ENCODE measurements around the gene ANO2. TPM values are rescaled to one million over a fixed set of nuclear protein-coding genes. Genes with fewer than 3 reads are reported as not detected.

The ANO2 gene
- total RNA-seq, 2 experiments from 2014 or later, result not detected

GRCh38 chr12:5588591-5588990 is 356.5 kb downstream of the ANO2 start:
- no peak overlapping the region for H3K27ac Mint-ChIP-seq
- CTCF ChIA-PET, result no interaction called here
- POLR2A ChIA-PET, result no interaction called here
- no peaks in the 10 kb centered on the region for H3K27me3 Mint-ChIP-seq
- H3K4me3 Mint-ChIP-seq, result no peak overlapping the region
- DNase-seq, result no peak
- no peaks in the 10 kb centered on the region for H3K4me1 Mint-ChIP-seq (ENCODE audit: low read depth)
- no peaks in the 10 kb centered on the region for H3K9me3 Mint-ChIP-seq
- intact Hi-C loops (cut with micrococcal nuclease), result no loop called here
- H3K36me3 Mint-ChIP-seq, result no peaks in the 10 kb centered on the region

- no peaks in the 10 kb centered on the region for H3K36me3 Mint-ChIP-seq
- ChIA-PET POLR2A (no interaction called here), CTCF (no interaction called here)
- intact Hi-C loops (cut with micrococcal nuclease), result no loop called here
- no peaks in the 10 kb centered on the region for H3K27me3 Mint-ChIP-seq
- H3K27ac Mint-ChIP-seq, result no peak overlapping the region
- no peak for DNase-seq
- no peak overlapping the region for H3K4me3 Mint-ChIP-seq
- H3K4me1 Mint-ChIP-seq (ENCODE audit: low read depth), result no peaks in the 10 kb centered on the region
- no peaks in the 10 kb centered on the region for H3K9me3 Mint-ChIP-seq
Observed at GRCh38 chr12:5588176-5588575, 356.9 kb downstream of the ANO2 start.

GRCh38 chr12:5587711-5588121 is 357.3 kb downstream of the ANO2 start:
- ChIA-PET POLR2A (no interaction called here), CTCF (no interaction called here)
- Mint-ChIP-seq H3K9me3 (no peaks in the 10 kb centered on the region), H3K36me3 (no peaks in the 10 kb centered on the region), H3K27me3 (no peaks in the 10 kb centered on the region), H3K4me1 (ENCODE audit: low read depth) (no peaks in the 10 kb centered on the region), H3K27ac (no peak overlapping the region), H3K4me3 (no peak overlapping the region)
- no peak for DNase-seq
- intact Hi-C loops (cut with micrococcal nuclease), result no loop called here

- CTCF ChIA-PET, result no interaction called here
- intact Hi-C loops (cut with micrococcal nuclease), result no loop called here
- Mint-ChIP-seq H3K27me3 (no peaks in the 10 kb centered on the region), H3K4me1 (ENCODE audit: low read depth) (no peaks in the 10 kb centered on the region), H3K27ac (no peak overlapping the region), H3K36me3 (no peaks in the 10 kb centered on the region), H3K9me3 (no peaks in the 10 kb centered on the region), H3K4me3 (no peak overlapping the region)
- no peak for DNase-seq
- POLR2A ChIA-PET, result no interaction called here
Observed at GRCh38 chr12:5586201-5586600, 358.9 kb downstream of the ANO2 start.

DNA sequence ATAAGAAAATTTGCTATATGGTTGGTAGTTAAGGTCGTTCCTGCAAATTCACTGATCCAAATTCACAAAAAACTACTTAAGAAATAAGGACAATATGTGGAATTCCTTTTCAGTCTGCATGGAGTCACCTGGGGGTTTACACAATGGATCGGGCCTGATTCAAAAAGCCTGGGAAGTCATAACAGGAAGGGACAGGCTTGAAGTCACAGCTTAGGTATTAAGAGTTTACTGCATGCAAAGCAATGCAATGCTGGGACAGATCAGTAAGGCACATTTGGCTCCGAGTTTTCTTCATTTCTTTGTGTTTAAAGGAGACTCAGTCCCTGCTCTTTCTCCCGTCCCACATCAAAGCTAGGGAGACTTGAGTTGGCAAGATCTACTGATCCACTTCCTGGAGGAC is 359.9 kb downstream of the ANO2 start:
- no peak overlapping the region for H3K27ac Mint-ChIP-seq
- no peak for DNase-seq
- no peaks in the 10 kb centered on the region for H3K4me1 Mint-ChIP-seq (ENCODE audit: low read depth)
- ChIA-PET CTCF (no interaction called here), POLR2A (no interaction called here)
- H3K27me3 Mint-ChIP-seq, result no peaks in the 10 kb centered on the region
- H3K9me3 Mint-ChIP-seq, result no peaks in the 10 kb centered on the region
- H3K4me3 Mint-ChIP-seq, result no peak overlapping the region
- no peaks in the 10 kb centered on the region for H3K36me3 Mint-ChIP-seq
- intact Hi-C loops (cut with micrococcal nuclease), result no loop called here

DNA sequence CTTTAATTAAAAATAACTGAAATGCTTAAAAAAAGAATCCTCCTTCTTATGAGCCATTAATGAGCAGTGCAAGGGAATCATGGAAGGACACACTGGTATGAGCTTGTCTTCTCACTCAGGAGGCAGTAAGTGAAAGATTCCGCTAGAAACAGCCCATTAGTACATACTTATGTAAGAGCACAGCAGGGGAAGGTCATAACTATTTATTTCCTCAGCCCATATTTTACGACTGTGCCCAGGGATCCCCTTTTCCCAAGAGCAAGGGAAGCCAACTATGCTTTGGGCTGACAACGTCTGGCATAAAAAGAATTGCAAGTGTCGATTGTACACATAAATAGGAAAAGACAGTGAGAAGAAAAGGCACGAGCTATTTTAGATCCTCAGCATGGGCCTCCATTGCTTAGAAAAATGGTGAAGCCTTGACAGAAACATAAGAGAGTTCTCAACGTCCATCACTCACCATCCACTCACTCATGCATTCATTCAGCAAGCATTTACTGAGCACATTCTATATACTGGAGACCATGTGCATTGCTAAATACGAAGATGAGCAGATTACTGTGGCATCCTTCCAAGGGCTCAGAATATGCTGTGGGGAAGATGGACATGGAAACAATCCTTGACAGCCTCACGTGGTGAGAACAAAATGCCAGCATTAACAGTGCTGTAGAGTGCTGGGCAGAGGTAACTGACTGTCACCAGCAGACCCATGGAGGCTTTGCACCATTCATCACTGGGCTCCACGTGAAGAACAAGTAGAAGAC is 360.5 kb downstream of the ANO2 start:
- POLR2A ChIA-PET, result no interaction called here
- no peak for DNase-seq
- CTCF ChIA-PET, result no interaction called here
- intact Hi-C loops (cut with micrococcal nuclease), result no loop called here
- Mint-ChIP-seq H3K36me3 (no peaks in the 10 kb centered on the region), H3K9me3 (no peaks in the 10 kb centered on the region), H3K27me3 (no peaks in the 10 kb centered on the region), H3K4me3 (no peak overlapping the region), H3K27ac (no peak overlapping the region), H3K4me1 (ENCODE audit: low read depth) (no peaks in the 10 kb centered on the region)

GRCh38 chr12:5582541-5582940 is 362.5 kb downstream of the ANO2 start:
- no peak overlapping the region for H3K4me3 Mint-ChIP-seq
- no peak for DNase-seq
- H3K27me3 Mint-ChIP-seq, result no peaks in the 10 kb centered on the region
- no peaks in the 10 kb centered on the region for H3K9me3 Mint-ChIP-seq
- CTCF ChIA-PET, result no interaction called here
- no peaks in the 10 kb centered on the region for H3K36me3 Mint-ChIP-seq
- H3K27ac Mint-ChIP-seq, result no peak overlapping the region
- POLR2A ChIA-PET, result no interaction called here
- no peaks in the 10 kb centered on the region for H3K4me1 Mint-ChIP-seq (ENCODE audit: low read depth)
- intact Hi-C loops (cut with micrococcal nuclease), result no loop called here

GRCh38 chr12:5582018-5582417 is 363.0 kb downstream of the ANO2 start:
- intact Hi-C loops (cut with micrococcal nuclease), result no loop called here
- CTCF ChIA-PET, result no interaction called here
- Mint-ChIP-seq H3K36me3 (no peaks in the 10 kb centered on the region), H3K9me3 (no peaks in the 10 kb centered on the region), H3K4me1 (ENCODE audit: low read depth) (no peaks in the 10 kb centered on the region), H3K27me3 (no peaks in the 10 kb centered on the region), H3K27ac (no peak overlapping the region), H3K4me3 (no peak overlapping the region)
- no peak for DNase-seq
- POLR2A ChIA-PET, result no interaction called here

DNA sequence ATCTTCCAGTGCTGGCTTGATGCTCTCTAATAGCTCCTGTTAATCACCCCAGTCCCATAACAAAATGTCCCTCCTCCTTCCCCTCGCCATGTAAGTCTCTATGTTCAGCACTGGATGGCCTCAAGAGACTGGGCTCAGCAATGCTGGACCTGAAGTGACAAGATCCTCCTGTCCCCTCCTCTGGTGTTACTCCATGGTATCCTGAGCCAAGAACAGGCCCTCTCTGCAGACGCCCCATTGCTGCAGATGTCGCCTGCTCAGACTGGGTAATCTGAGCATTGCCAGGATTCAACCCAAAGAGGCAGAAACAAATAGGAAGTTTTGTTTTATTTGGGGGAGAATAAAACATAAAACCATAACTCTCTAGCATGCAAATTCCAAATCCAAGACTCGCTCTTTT is 363.4 kb downstream of the ANO2 start:
- DNase-seq, result no peak
- Mint-ChIP-seq H3K27me3 (no peaks in the 10 kb centered on the region), H3K4me3 (no peak overlapping the region), H3K27ac (no peak overlapping the region), H3K36me3 (no peaks in the 10 kb centered on the region), H3K9me3 (no peaks in the 10 kb centered on the region), H3K4me1 (ENCODE audit: low read depth) (no peaks in the 10 kb centered on the region)
- ChIA-PET POLR2A (no interaction called here), CTCF (no interaction called here)
- intact Hi-C loops (cut with micrococcal nuclease), result no loop called here

- no peaks in the 10 kb centered on the region for H3K4me1 Mint-ChIP-seq (ENCODE audit: low read depth)
- no peaks in the 10 kb centered on the region for H3K36me3 Mint-ChIP-seq
- DNase-seq, result no peak
- no peaks in the 10 kb centered on the region for H3K27me3 Mint-ChIP-seq
- H3K27ac Mint-ChIP-seq, result no peak overlapping the region
- CTCF ChIA-PET, result no interaction called here
- intact Hi-C loops (cut with micrococcal nuclease), result no loop called here
- H3K9me3 Mint-ChIP-seq, result no peaks in the 10 kb centered on the region
- POLR2A ChIA-PET, result no interaction called here
- H3K4me3 Mint-ChIP-seq, result no peak overlapping the region
Observed at GRCh38 chr12:5581019-5581418, 364.0 kb downstream of the ANO2 start.

- CTCF ChIA-PET, result no interaction called here
Observed at GRCh38 chr12:5578775-5579174, 366.3 kb downstream of the ANO2 start.

DNA sequence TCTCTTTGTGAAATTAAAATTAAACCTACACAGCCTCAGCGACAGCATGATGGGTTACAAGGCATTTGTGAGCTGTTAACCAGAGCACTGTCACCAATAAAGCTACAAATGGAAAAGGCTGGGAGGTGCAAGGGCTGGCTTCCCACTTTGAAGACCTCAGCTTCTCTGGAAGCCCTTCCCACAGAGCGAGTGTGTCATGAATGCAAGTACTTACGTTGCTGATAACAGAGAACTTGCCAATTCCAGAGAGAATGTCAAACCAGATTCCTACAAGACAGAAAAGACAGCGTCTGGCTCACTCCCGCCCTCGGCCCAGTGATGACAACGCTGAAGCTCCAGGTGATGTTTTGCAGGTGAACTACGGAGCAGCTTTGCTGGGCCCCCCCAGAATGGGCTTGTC is 367.3 kb downstream of the ANO2 start:
- H3K27me3 Mint-ChIP-seq, result no peaks in the 10 kb centered on the region
- ChIA-PET CTCF (no interaction called here), POLR2A (no interaction called here)
- H3K4me1 Mint-ChIP-seq (ENCODE audit: low read depth), result no peaks in the 10 kb centered on the region
- no peak overlapping the region for H3K4me3 Mint-ChIP-seq
- H3K9me3 Mint-ChIP-seq, result no peaks in the 10 kb centered on the region
- intact Hi-C loops (cut with micrococcal nuclease), result no loop called here
- no peaks in the 10 kb centered on the region for H3K36me3 Mint-ChIP-seq
- no peak for DNase-seq
- no peak overlapping the region for H3K27ac Mint-ChIP-seq

More at GRCh38 chr12:5578775-5579174, 366.3 kb downstream of the ANO2 start:
- H3K27me3 Mint-ChIP-seq, result no peaks in the 10 kb centered on the region
- no peaks in the 10 kb centered on the region for H3K9me3 Mint-ChIP-seq
- POLR2A ChIA-PET, result no interaction called here
- no peaks in the 10 kb centered on the region for H3K36me3 Mint-ChIP-seq
- no peak overlapping the region for H3K27ac Mint-ChIP-seq
- no peak for DNase-seq
- no peaks in the 10 kb centered on the region for H3K4me1 Mint-ChIP-seq (ENCODE audit: low read depth)
- intact Hi-C loops (cut with micrococcal nuclease), result no loop called here
- H3K4me3 Mint-ChIP-seq, result no peak overlapping the region

GRCh38 chr12:5577211-5577612 is 367.8 kb downstream of the ANO2 start:
- ChIA-PET CTCF (no interaction called here), POLR2A (no interaction called here)
- no peak for DNase-seq
- H3K4me3 Mint-ChIP-seq, result no peak overlapping the region
- intact Hi-C loops (cut with micrococcal nuclease), result no loop called here
- H3K36me3 Mint-ChIP-seq, result no peaks in the 10 kb centered on the region
- no peaks in the 10 kb centered on the region for H3K4me1 Mint-ChIP-seq (ENCODE audit: low read depth)
- no peaks in the 10 kb centered on the region for H3K9me3 Mint-ChIP-seq
- no peaks in the 10 kb centered on the region for H3K27me3 Mint-ChIP-seq
- H3K27ac Mint-ChIP-seq, result no peak overlapping the region
